GM12878 (cell line): ENCODE results near the gene SARS2.

Source experiments
- CTCF ChIP-seq, 3 experiments: IDR thresholded peaks in 2 of 3; conservative IDR thresholded peaks in 1 of 3; 2 replicates each; pipeline ENCODE4 v1.5.1; 2011; ENCODE audit warnings: low read depth in 3 of 3, low read length in 3 of 3, mild to moderate bottlenecking in 3 of 3, control low read depth in 2 of 3, moderate library complexity in 2 of 3, inconsistent platforms in 1 of 3, mixed read lengths in 1 of 3; ENCODE audit not compliant: control insufficient read depth in 2 of 3, insufficient read depth in 1 of 3; ENCODE audit errors: extremely low read depth in 1 of 3
- RCOR1 ChIP-seq: conservative IDR thresholded peaks from 2 replicates; pipeline ENCODE4 v1.6.1; 2012; ENCODE audit warnings: low read depth, low read length, improper control_type of control experiment
- SREBF2 ChIP-seq: IDR thresholded peaks from 2 replicates; pipeline ENCODE4 v1.6.1; 2012; ENCODE audit warnings: mild to moderate bottlenecking, low read length

GRCh38 chr19:38952395-38953165 lies 22.0 kb upstream of the SARS2 start:
- TF ChIP-seq RCOR1, result no peak
- no peak for TF ChIP-seq SREBF2
- peak; percentile 46 to 53 (median 52); a peak in 5 of 6 replicates for TF ChIP-seq CTCF (IDR thresholded peaks at IDR 0.05 in 2 of 3, conservative IDR thresholded peaks at IDR 0.05 in 1 of 3; ENCODE audit: control insufficient read depth in 2 of 3, extremely low read depth in 1 of 3, insufficient read depth in 1 of 3, low read depth in 3 of 3, low read length in 3 of 3)
